Gastrocnemius medialis (tissue), 4 donors: ENCODE data around the gene OCLN.
"Not testable (repeated sequence)": the region's sequence is repeated elsewhere in the genome, so short reads cannot be mapped to it uniquely, and the experiment has no call there.

Experiments used
- CTCF ChIP-seq, 5 experiments: fragments of 450-650 bp in 3 of 5; fragments of 200-600 bp in 2 of 5; sonication (generic) in 2 of 5; IDR thresholded peaks in 4 of 5; conservative IDR thresholded peaks in 1 of 5; 1 replicate in 4 of 5; 2 replicates in 1 of 5; pipeline ENCODE4 v1.5.1; 2016 to 2019; ENCODE audit warnings: antibody characterized with exemption in 5 of 5, mild to moderate bottlenecking in 3 of 5, moderate library complexity in 3 of 5
- POLR2A ChIP-seq, 2 donors: fragments of 450-650 bp; IDR thresholded peaks; one replicate each; pipeline ENCODE4 v1.6.1; 2017; ENCODE audit warnings: antibody characterized with exemption in 2 of 2, mild to moderate bottlenecking in 2 of 2, moderate library complexity in 2 of 2

- not testable (repeated sequence) for TF ChIP-seq CTCF (IDR thresholded peaks at IDR 0.05 in 4 of 5, conservative IDR thresholded peaks at IDR 0.05 in 1 of 5); POLR2A (IDR thresholded peaks at IDR 0.05)
Measured at GRCh38 chr5:69472535-69473143, 20.0 kb upstream of the OCLN start.
